Spleen (tissue), 11 donors: ENCODE data around the gene AKT3. TPM values are rescaled to one million over a fixed set of nuclear protein-coding genes. Genes with fewer than 3 reads are reported as not detected.

ENCODE experiments used
- DNase-seq: peaks from one replicate; pipeline ENCODE4 v3.0.0-alpha.2; 2020
- H3K27ac ChIP-seq, 8 donors: fragments of 200-600 bp; sonication (generic) in 7 of 8; 1 replicate in 4 of 8; 2 replicates in 4 of 8; pipeline versions ENCODE4 v1.5.0 to v1.8.0; 2016 to 2021; ENCODE audit warnings: inconsistent platforms in 4 of 8, mild to moderate bottlenecking in 4 of 8, moderate library complexity in 1 of 8
- H3K27me3 ChIP-seq, 7 donors: fragments of 200-600 bp; sonication (generic) in 6 of 7; replicated peaks in 1 of 7; 1 replicate in 4 of 7; 2 replicates in 3 of 7; pipeline versions ENCODE4 v1.5.0 to v1.8.0; 2016 to 2021; ENCODE audit warnings: inconsistent platforms in 3 of 7, mild to moderate bottlenecking in 1 of 7
- H3K36me3 ChIP-seq, 6 donors: fragments of 200-600 bp; sonication (generic) in 5 of 6; 1 replicate in 4 of 6; 2 replicates in 2 of 6; pipeline versions ENCODE4 v1.5.0 to v1.8.0; 2016 to 2021; ENCODE audit warnings: inconsistent platforms in 2 of 6
- H3K4me1 ChIP-seq, 6 donors: fragments of 200-600 bp; sonication (generic) in 5 of 6; 1 replicate in 3 of 6; 2 replicates in 3 of 6; pipeline versions ENCODE4 v1.5.0 to v1.8.0; 2016 to 2021; ENCODE audit warnings: inconsistent platforms in 3 of 6
- H3K4me3 ChIP-seq, 8 donors: fragments of 200-600 bp; sonication (generic) in 7 of 8; 1 replicate in 4 of 8; 2 replicates in 4 of 8; pipeline versions ENCODE4 v1.5.0 to v1.8.0; 2016 to 2021; ENCODE audit warnings: inconsistent platforms in 4 of 8, mild to moderate bottlenecking in 4 of 8, moderate library complexity in 2 of 8
- H3K9me3 ChIP-seq, 8 donors: fragments of 200-600 bp; sonication (generic) in 7 of 8; 1 replicate in 4 of 8; 2 replicates in 4 of 8; pipeline versions ENCODE4 v1.5.0 to v1.8.0; 2016 to 2021; ENCODE audit warnings: inconsistent platforms in 4 of 8
- CTCF ChIP-seq, 11 experiments: fragments of 200-600 bp in 7 of 11; fragments of 450-650 bp in 4 of 11; sonication (generic) in 4 of 11; IDR thresholded peaks in 8 of 11; conservative IDR thresholded peaks in 3 of 11; 1 replicate in 7 of 11; 2 replicates in 4 of 11; pipeline versions ENCODE4 v1.4.0 to v1.8.0; 2016 to 2021; ENCODE audit warnings: antibody characterized with exemption in 11 of 11, inconsistent platforms in 4 of 11, mild to moderate bottlenecking in 1 of 11
- POLR2A ChIP-seq, 3 donors: fragments of 450-650 bp; IDR thresholded peaks; one replicate each; pipeline ENCODE4 v1.5.1; 2017; ENCODE audit warnings: antibody characterized with exemption in 3 of 3, mild to moderate bottlenecking in 1 of 3
- POLR2AphosphoS5 ChIP-seq, 3 donors: sonication (generic); formaldehyde crosslinking; IDR thresholded peaks; one replicate each; pipeline ENCODE4 v1.5.1; 2017; ENCODE audit warnings: antibody characterized with exemption in 3 of 3
- WGBS, 5 donors: extraction: QIAGEN DNeasy Blood & Tissue Kit in 3 of 5; methylation state at CpG; one replicate each; pipeline versions ENCODE4 v1.1.5 to v1.1.7; 2013 to 2018; 5-methylcytosine and 5-hydroxymethylcytosine counted together
- intact Hi-C: fragments of 100-400 bp; cut with DNase I; formaldehyde crosslinking; loops from one replicate; pipeline ENCODE4 v1.15.0; 2023; ENCODE audit warnings: low total_unique reads
- polyA plus RNA-seq, 3 donors: library from polyadenylated mRNA; stranded (reverse); fragments of 200-250 nt; gene quantifications; one replicate each; pipeline ENCODE4 v1.2.1, GENCODE V29; 2013
- total RNA-seq, 7 donors: library from RNA; depleted of rRNA in 3 of 7; stranded (reverse); fragments of >200 nt in 3 of 7; fragmentation: NEBNext Ultra II Directional in 4 of 7; extraction: Animal tissue kit (Norgen Biotek cat#: 25700) in 4 of 7; gene quantifications; one replicate each; pipeline versions ENCODE4 v1.1.0 to v1.2.1, GENCODE V29; 2016 to 2021
- donor health status: healthy with polysubstance abuse.
- donor health status: DM: no; HTN: no; CAD: no; lungs with moderate emphysema.
- donor health status: DM: no; HTN: no; CAD: no.
- donor health status: Bipolar disorder and iron deficiency.
- donor health status: healthy.
- donor health status: DM: no; HTN: no; CAD: no.
- donor health status: DM: yes; HTN: yes; CAD: no.

Gene AKT3
- total and polyA plus RNA-seq, 10 donors, result 4.3 to 91.3 (median 46.4) TPM

GRCh38 chr1:243639027-243639658 is 210.9 kb downstream of the AKT3 start:
- 84 to 93% (median 91%) methylated on average over 4 of the region's 4 CpGs for WGBS, 5 donors

GRCh38 chr1:243638186-243638585 is 211.9 kb downstream of the AKT3 start:
- Histone ChIP-seq H3K36me3 (peaks cover 0 to 12% (median 0%) of the 10 kb centered on the region in 6 donors), H3K4me3 (no peak overlapping the region), H3K4me1 (peaks cover 0 to 10% (median 5%) of the 10 kb centered on the region in 6 donors), H3K27me3 (no peaks in the 10 kb centered on the region), H3K27ac (no peak overlapping the region), H3K9me3 (peaks cover 0 to 14% (median 4%) of the 10 kb centered on the region in 8 donors)
- intact Hi-C loops, result no loop called here
- WGBS, 5 donors, result 70 to 84% (median 78%) methylated on average over 4 of the region's 4 CpGs
- no peak for TF ChIP-seq CTCF (IDR thresholded peaks at IDR 0.05 in 8 of 11, conservative IDR thresholded peaks at IDR 0.05 in 3 of 11)
- TF ChIP-seq POLR2AphosphoS5 (IDR thresholded peaks at IDR 0.05), result no peak
- no peak for TF ChIP-seq POLR2A (IDR thresholded peaks at IDR 0.05)
- no peak for DNase-seq

More at GRCh38 chr1:243639027-243639658, 210.9 kb downstream of the AKT3 start:
- Histone ChIP-seq H3K9me3 (peaks cover 0 to 14% (median 4%) of the 10 kb centered on the region in 8 donors), H3K27me3 (no peaks in the 10 kb centered on the region), H3K4me3 (no peak overlapping the region), H3K4me1 (peaks cover 0 to 10% (median 5%) of the 10 kb centered on the region in 6 donors), H3K36me3 (peaks cover 0 to 17% (median 0%) of the 10 kb centered on the region in 6 donors), H3K27ac (no peak overlapping the region)
- no peak for TF ChIP-seq POLR2A (IDR thresholded peaks at IDR 0.05)
- TF ChIP-seq POLR2AphosphoS5 (IDR thresholded peaks at IDR 0.05), result no peak
- TF ChIP-seq CTCF (IDR thresholded peaks at IDR 0.05 in 8 of 11, conservative IDR thresholded peaks at IDR 0.05 in 3 of 11), result no peak
- intact Hi-C loops, result no loop called here
- DNase-seq, result no peak

- Histone ChIP-seq H3K9me3 (peaks cover 0 to 14% (median 10%) of the 10 kb centered on the region in 8 donors), H3K36me3 (peaks cover 0 to 83% (median 10%) of the 10 kb centered on the region in 6 donors), H3K27ac (no peak overlapping the region), H3K4me1 (no peaks in the 10 kb centered on the region), H3K4me3 (no peak overlapping the region), H3K27me3 (no peaks in the 10 kb centered on the region)
- DNase-seq, result no peak
- intact Hi-C loops, result no loop called here
- TF ChIP-seq POLR2AphosphoS5 (IDR thresholded peaks at IDR 0.05) (no peak), POLR2A (IDR thresholded peaks at IDR 0.05) (no peak), CTCF (IDR thresholded peaks at IDR 0.05 in 8 of 11, conservative IDR thresholded peaks at IDR 0.05 in 3 of 11) (no peak)
- WGBS, 5 donors, result 96 to 100% (median 100%) methylated on average over 2 of the region's 2 CpGs
These were observed 221.6 kb downstream of the AKT3 start for GRCh38 chr1:243628476-243628907.

GRCh38 chr1:243623841-243624240 is 226.2 kb downstream of the AKT3 start:
- H3K4me1 ChIP-seq, result no peaks in the 10 kb centered on the region
- peaks cover 0 to 24% (median 18%) of the 10 kb centered on the region in 8 donors for H3K9me3 ChIP-seq
- WGBS, 5 donors, result 94 to 97% (median 97%) methylated on average over 2 of the region's 2 CpGs
- intact Hi-C loops, result no loop called here
- no peak for TF ChIP-seq CTCF (IDR thresholded peaks at IDR 0.05 in 8 of 11, conservative IDR thresholded peaks at IDR 0.05 in 3 of 11)
- no peak for TF ChIP-seq POLR2A (IDR thresholded peaks at IDR 0.05)
- TF ChIP-seq POLR2AphosphoS5 (IDR thresholded peaks at IDR 0.05), result no peak
- H3K27ac ChIP-seq, result no peak overlapping the region
- H3K36me3 ChIP-seq, result peaks cover 0 to 62% (median 8%) of the 10 kb centered on the region in 6 donors
- no peak for DNase-seq
- H3K27me3 ChIP-seq, result no peaks in the 10 kb centered on the region
- no peak overlapping the region for H3K4me3 ChIP-seq
